ENCODE results near the gene EPB41L4A.
"Not testable (repeated sequence)": the region's sequence is repeated elsewhere in the genome, so short reads cannot be mapped to it uniquely, and the experiment has no call there.

Gene EPB41L4A

GRCh38 chr5:112419164-112419985, at the start of gene EPB41L4A:
Gene EPB41L4A (minus strand): TSS chr5:112419277. CDS start chr5:112419039, 238 bp downstream.
- DNase-seq (ENCODE audit: low read depth), result no peak

GRCh38 chr5:112467485-112467884, 48.4 kb upstream of the EPB41L4A start:
- no peak for DNase-seq (ENCODE audit: low read depth)

GRCh38 chr5:112466261-112466660, 47.2 kb upstream of the EPB41L4A start:
- not testable (repeated sequence) for DNase-seq (ENCODE audit: low read depth)

GRCh38 chr5:112447187-112447760, 28.2 kb upstream of the EPB41L4A start:
- not testable (repeated sequence) for DNase-seq (ENCODE audit: low read depth)

- no peak for DNase-seq (ENCODE audit: low read depth)
Observed at GRCh38 chr5:112445626-112446350, 26.7 kb upstream of the EPB41L4A start.

- DNase-seq (ENCODE audit: low read depth), result not testable (repeated sequence)
Observed at GRCh38 chr5:112443932-112444331, 24.9 kb upstream of the EPB41L4A start.

- no peak for DNase-seq (ENCODE audit: low read depth)
Observed at GRCh38 chr5:112440031-112440430, 21.0 kb upstream of the EPB41L4A start.

GRCh38 chr5:112436144-112436543, 17.1 kb upstream of the EPB41L4A start:
- DNase-seq (ENCODE audit: low read depth), result no peak

- DNase-seq (ENCODE audit: low read depth), result no peak
Observed at GRCh38 chr5:112434641-112435040, 15.6 kb upstream of the EPB41L4A start.

GRCh38 chr5:112426202-112426601, 7.1 kb upstream of the EPB41L4A start:
- not testable (repeated sequence) for DNase-seq (ENCODE audit: low read depth)

- DNase-seq (ENCODE audit: low read depth), result no peak
Observed at GRCh38 chr5:112419986-112420864, 1.1 kb upstream of the EPB41L4A start.

- DNase-seq (ENCODE audit: low read depth), result no peak
Observed at GRCh38 chr5:112418659-112419163, 366 bp downstream of the EPB41L4A start.

GRCh38 chr5:112417931-112418658, 982 bp downstream of the EPB41L4A start:
- DNase-seq (ENCODE audit: low read depth), result no peak

GRCh38 chr5:112415552-112415951, 3.5 kb downstream of the EPB41L4A start:
- DNase-seq (ENCODE audit: low read depth), result no peak

GRCh38 chr5:112413611-112414010, 5.5 kb downstream of the EPB41L4A start:
- no peak for DNase-seq (ENCODE audit: low read depth)

- DNase-seq (ENCODE audit: low read depth), result no peak
Observed at GRCh38 chr5:112412346-112412745, 6.7 kb downstream of the EPB41L4A start.

- no peak for DNase-seq (ENCODE audit: low read depth)
Observed at GRCh38 chr5:112411903-112412302, 7.2 kb downstream of the EPB41L4A start.

GRCh38 chr5:112407666-112408065, 11.4 kb downstream of the EPB41L4A start:
- DNase-seq (ENCODE audit: low read depth), result no peak

GRCh38 chr5:112407240-112407639, 11.8 kb downstream of the EPB41L4A start:
- DNase-seq (ENCODE audit: low read depth), result no peak

- DNase-seq (ENCODE audit: low read depth), result no peak
Observed at GRCh38 chr5:112403069-112403468, 16.0 kb downstream of the EPB41L4A start.

- DNase-seq (ENCODE audit: low read depth), result no peak
Observed at GRCh38 chr5:112401924-112402323, 17.2 kb downstream of the EPB41L4A start.
